DOHH2 (cell line): ENCODE measurements around the gene PSME2.

Experiments
- CTCF ChIP-seq: fragments of 200-600 bp; sonication (generic); IDR thresholded peaks from one replicate; pipeline ENCODE4 v1.5.1; 2014; ENCODE audit warnings: antibody characterized with exemption, mild to moderate bottlenecking, low read depth, low read length; ENCODE audit not compliant: poor library complexity, severe bottlenecking
- EZH2phosphoT487 ChIP-seq: fragments of 200-600 bp; sonication (generic); IDR thresholded peaks from 2 replicates; pipeline ENCODE4 v1.6.1; 2017; ENCODE audit warnings: borderline replicate concordance, mild to moderate bottlenecking, antibody characterized with exemption, low read length, moderate library complexity, mixed read lengths

GRCh38 chr14:24137529-24138395 is 8.6 kb downstream of the PSME2 start:
- TF ChIP-seq CTCF (no peak), EZH2phosphoT487 (no peak)
